ENCODE measurements around the gene PPARG.

PPARG gene

DNA sequence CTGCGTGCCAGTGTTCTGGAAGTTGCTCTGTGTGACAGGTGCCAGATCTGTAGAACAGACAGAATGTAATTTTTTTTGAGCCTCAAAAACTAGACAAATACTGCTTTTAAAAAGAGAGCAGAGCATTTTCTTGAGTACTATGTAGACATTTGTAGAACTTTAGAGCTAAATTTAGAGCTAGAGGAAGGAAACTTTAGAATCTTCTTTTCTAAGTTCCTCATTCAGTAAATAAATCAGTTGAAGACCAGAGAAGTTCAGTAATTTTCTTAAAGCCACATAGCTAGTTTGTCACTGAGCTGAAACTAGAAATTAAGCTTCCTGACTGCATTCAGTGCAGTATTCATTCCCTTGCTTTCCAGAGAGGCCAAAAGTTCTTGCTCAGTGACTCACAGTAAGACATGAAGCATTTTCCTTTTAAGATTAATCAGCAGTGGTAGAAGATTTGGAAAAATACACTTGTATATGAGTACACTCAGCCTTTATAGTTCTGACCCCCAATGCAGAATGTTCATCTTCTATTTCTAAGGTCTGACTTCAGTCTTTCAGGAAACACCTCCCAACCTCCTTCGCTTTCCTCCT, 111.8 kb downstream of the PPARG start:
- Mint-ChIP-seq H3K36me3 (ENCODE audit: low read depth) (no peaks in the 10 kb centered on the region), H3K27ac (no peak overlapping the region), H3K9me3 (no peaks in the 10 kb centered on the region), H3K4me1 (peaks cover 3% of the 10 kb centered on the region), H3K27me3 (ENCODE audit: low read depth, poor library complexity) (peaks cover 25% of the 10 kb centered on the region), H3K4me3 (no peak overlapping the region)
- TF ChIP-seq, protein P1, sequence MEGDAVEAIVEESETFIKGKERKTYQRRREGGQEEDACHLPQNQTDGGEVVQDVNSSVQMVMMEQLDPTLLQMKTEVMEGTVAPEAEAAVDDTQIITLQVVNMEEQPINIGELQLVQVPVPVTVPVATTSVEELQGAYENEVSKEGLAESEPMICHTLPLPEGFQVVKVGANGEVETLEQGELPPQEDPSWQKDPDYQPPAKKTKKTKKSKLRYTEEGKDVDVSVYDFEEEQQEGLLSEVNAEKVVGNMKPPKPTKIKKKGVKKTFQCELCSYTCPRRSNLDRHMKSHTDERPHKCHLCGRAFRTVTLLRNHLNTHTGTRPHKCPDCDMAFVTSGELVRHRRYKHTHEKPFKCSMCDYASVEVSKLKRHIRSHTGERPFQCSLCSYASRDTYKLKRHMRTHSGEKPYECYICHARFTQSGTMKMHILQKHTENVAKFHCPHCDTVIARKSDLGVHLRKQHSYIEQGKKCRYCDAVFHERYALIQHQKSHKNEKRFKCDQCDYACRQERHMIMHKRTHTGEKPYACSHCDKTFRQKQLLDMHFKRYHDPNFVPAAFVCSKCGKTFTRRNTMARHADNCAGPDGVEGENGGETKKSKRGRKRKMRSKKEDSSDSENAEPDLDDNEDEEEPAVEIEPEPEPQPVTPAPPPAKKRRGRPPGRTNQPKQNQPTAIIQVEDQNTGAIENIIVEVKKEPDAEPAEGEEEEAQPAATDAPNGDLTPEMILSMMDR (IDR thresholded peaks at IDR 0.05): no peak
- DNase-seq: no peak

DNA sequence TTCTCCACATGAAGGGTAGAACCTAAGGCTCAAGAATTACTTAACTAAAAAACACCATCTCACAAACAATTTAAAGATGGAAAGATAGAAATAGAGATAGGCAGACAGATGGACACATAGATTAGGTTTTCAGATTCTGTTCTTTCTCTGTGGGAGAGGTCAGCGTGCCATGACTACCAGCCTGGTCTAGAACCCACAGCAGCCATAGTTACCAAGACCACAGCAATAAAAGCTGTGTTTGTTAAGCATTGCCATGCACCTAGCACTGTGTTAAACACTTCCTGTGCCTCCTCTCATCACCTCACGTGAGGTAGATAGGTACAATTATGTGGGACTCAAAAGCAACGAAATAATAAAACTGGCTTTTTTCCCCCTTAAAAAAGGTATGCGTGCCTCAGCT, 112.3 kb downstream of the PPARG start:
- Mint-ChIP-seq H3K36me3 (ENCODE audit: low read depth) (no peaks in the 10 kb centered on the region), H3K4me3 (no peak overlapping the region), H3K27ac (no peak overlapping the region), H3K4me1 (peaks cover 8% of the 10 kb centered on the region), H3K9me3 (no peaks in the 10 kb centered on the region), H3K27me3 (ENCODE audit: low read depth, poor library complexity) (peaks cover 25% of the 10 kb centered on the region)
- no peak for DNase-seq
- TF ChIP-seq, protein P1 (IDR thresholded peaks at IDR 0.05): no peak

DNA sequence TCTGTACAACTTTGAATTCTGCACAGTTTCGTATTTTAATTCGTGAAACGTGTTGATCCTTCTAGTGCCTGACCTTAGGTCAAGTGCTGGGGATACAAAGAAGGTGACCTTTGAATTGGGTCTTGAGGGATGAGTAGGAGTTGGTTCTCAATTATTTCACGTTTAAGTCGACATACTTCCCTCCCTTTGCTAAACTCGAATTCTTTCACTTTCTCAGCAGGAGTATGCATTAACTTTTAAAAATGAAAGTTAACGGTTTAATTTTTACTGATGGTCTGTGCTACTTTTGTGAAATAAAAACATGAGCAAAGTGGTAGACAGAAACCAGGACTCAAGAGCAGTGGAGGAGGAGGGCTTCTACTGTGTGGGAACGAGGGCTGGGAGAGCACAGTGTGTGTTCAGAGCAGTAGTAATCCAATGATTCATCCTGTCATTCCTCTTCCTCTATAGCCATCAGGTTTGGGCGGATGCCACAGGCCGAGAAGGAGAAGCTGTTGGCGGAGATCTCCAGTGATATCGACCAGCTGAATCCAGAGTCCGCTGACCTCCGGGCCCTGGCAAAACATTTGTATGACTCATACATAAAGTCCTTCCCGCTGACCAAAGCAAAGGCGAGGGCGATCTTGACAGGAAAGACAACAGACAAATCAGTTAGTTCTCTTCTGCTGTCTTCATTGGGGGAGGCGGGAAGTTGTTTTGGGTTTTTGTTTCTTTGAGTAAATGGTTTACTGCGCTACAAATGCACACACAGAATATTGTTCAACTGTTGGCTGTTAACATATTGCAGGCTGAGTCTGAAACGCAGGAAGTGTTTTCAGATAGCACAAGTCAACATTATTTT, 116.8 kb downstream of the PPARG start:
- Mint-ChIP-seq H3K4me1 (peaks cover 12% of the 10 kb centered on the region), H3K9me3 (no peaks in the 10 kb centered on the region), H3K4me3 (no peak overlapping the region), H3K27me3 (ENCODE audit: low read depth, poor library complexity) (peaks cover 13% of the 10 kb centered on the region), H3K27ac (peak overlapping the region; percentile 26), H3K36me3 (ENCODE audit: low read depth) (no peaks in the 10 kb centered on the region)
- no peak for DNase-seq
- TF ChIP-seq, protein P1 (IDR thresholded peaks at IDR 0.05): no peak

DNA sequence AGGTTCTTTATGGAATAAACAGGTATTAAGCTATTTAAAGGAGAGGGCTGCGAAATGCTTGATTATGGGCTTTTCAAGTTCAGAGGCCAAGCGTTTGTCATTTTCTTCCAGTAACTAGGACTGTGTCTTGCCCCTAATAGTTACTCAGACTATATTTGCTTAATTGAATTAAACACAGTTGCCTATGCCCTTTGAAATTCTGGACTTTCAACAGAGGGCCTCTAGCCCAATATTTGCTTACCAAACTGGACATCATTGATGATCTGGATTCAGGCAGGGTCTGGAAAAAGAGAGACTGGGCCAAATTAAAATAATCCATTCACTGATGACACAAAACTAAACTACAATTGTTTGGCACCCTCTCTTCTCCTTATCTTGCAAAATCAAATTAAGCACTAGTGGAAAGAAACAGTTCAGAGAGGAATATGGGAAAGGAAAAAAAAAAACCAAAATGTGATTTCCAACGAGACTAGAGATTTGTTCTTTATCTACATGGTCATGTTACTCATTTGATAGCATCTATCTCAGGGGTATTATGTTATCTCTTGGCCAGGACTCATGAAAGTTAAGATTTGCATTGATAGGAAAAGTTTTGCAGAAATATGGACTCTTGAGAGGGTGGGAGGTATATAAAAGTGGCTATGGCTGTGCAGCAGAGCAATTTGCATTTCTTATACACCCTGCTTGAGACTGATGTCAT, 120.3 kb downstream of the PPARG start:
- H3K27ac Mint-ChIP-seq: no peak overlapping the region
- H3K9me3 Mint-ChIP-seq: no peaks in the 10 kb centered on the region
- no peak overlapping the region for H3K4me3 Mint-ChIP-seq
- H3K36me3 Mint-ChIP-seq (ENCODE audit: low read depth): no peaks in the 10 kb centered on the region
- peaks cover 4% of the 10 kb centered on the region for H3K27me3 Mint-ChIP-seq (ENCODE audit: low read depth, poor library complexity)
- TF ChIP-seq, protein P1 (IDR thresholded peaks at IDR 0.05): no peak
- peaks cover 12% of the 10 kb centered on the region for H3K4me1 Mint-ChIP-seq
- no peak for DNase-seq

DNA sequence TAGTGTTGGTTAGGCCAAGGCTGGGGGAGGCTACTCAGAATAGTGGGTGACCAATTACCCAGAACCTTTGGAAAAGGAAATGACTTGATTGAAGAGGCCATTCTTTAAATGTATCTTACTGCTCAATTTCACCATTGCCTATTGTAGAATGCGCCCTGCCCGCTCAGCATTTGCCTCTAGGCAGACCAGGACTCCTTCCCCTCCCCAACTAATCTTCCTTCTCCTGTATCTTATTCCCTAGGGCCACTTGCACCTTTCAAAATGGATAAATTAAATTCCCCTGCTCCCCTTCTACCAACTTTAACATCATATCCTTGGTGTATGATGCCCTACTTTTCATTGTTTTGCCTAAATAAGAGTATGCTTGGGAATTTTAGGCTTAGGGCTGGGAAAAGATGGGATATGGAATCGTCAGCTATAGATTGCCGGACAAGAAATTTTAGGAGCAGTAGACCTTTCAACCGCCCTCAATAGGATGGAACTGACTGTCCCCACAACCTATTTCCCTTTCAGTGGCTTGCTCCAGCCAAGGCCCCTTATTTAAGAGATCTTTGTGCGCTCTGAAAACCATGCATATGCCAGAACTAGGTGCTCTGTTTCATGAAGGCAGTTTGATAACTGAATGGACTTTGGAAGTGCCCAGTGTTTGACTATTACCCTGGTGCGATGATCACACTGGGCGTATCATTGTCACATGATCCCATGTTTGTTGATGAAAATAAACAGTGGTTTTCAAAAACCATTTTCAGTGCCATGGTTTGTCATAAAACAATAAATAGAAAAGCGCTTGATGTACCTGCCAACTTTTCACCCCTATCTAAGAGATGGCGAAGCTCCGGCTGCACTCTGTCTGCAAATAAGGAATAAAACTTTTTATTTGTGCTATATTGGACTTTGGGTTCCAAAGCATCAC, 121.1 kb downstream of the PPARG start:
- no peaks in the 10 kb centered on the region for H3K9me3 Mint-ChIP-seq
- TF ChIP-seq, protein P1 (IDR thresholded peaks at IDR 0.05): no peak
- no peak for DNase-seq
- H3K4me1 Mint-ChIP-seq: peaks cover 12% of the 10 kb centered on the region
- no peaks in the 10 kb centered on the region for H3K36me3 Mint-ChIP-seq (ENCODE audit: low read depth)
- H3K27ac Mint-ChIP-seq: no peak overlapping the region
- peaks cover 4% of the 10 kb centered on the region for H3K27me3 Mint-ChIP-seq (ENCODE audit: low read depth, poor library complexity)
- H3K4me3 Mint-ChIP-seq: no peak overlapping the region
